ENCODE measurements around the gene NR4A2. TPM values are rescaled to one million over a fixed set of nuclear protein-coding genes. Genes with fewer than 3 reads are reported as not detected.

The NR4A2 gene
- total RNA-seq, 2 experiments from 2014 or later, result 0.59 TPM; not detected in 1

- Histone ChIP-seq H2AFZ (ENCODE audit: low read length) (no peak overlapping the region), H3K9me3 (ENCODE audit: low read length) (no peaks in the 10 kb centered on the region), H3K36me3 (ENCODE audit: insufficient read depth, low read length) (no peaks in the 10 kb centered on the region), H3K27ac (ENCODE audit: low read depth, low read length, poor library complexity, severe bottlenecking) (no peak overlapping the region), H3K4me1 (ENCODE audit: insufficient read depth, low read length, poor library complexity, severe bottlenecking) (no peaks in the 10 kb centered on the region), H3K4me3 (ENCODE audit: low read depth, low read length, poor library complexity, severe bottlenecking) (no peak overlapping the region), H3K9me2 (ENCODE audit: insufficient read depth, low read length) (no peaks in the 10 kb centered on the region), H3K4me2 (ENCODE audit: low read length) (no peak overlapping the region), H4K20me1 (ENCODE audit: insufficient read depth, low read length) (no peaks in the 10 kb centered on the region), H3K79me2 (ENCODE audit: insufficient read depth, low read depth, low read length) (no peaks in the 10 kb centered on the region)
- CTCF ChIA-PET (ENCODE audit: unreplicated experiment), result no interaction called here
- TF ChIP-seq CTCF (conservative IDR thresholded peaks at IDR 0.05; ENCODE audit: low read length), result no peak
- TF ChIP-seq EZH2phosphoT487 (IDR thresholded peaks at IDR 0.05; ENCODE audit: borderline replicate concordance, low read depth, low read length), result no peak
- BruUV-seq (replicated peaks), result no TSS peak
- intact Hi-C loops (cut with micrococcal nuclease; ENCODE audit: unreplicated experiment), result no loop called here
- POLR2A ChIA-PET, result no interaction called here
- DNase-seq (ENCODE audit: low spot score), result no peak
Observed at GRCh38 chr2:156322051-156322685, 10.4 kb downstream of the NR4A2 start.

GRCh38 chr2:156321243-156321904, 11.1 kb downstream of the NR4A2 start:
- H3K9me3 ChIP-seq (ENCODE audit: low read length), result no peaks in the 10 kb centered on the region
- no peak overlapping the region for H3K4me3 ChIP-seq (ENCODE audit: low read depth, low read length, poor library complexity, severe bottlenecking)
- H4K20me1 ChIP-seq (ENCODE audit: insufficient read depth, low read length), result no peaks in the 10 kb centered on the region
- H3K9me2 ChIP-seq (ENCODE audit: insufficient read depth, low read length), result no peaks in the 10 kb centered on the region
- no peak overlapping the region for H3K4me2 ChIP-seq (ENCODE audit: low read length)
- intact Hi-C loops (cut with micrococcal nuclease; ENCODE audit: unreplicated experiment), result no loop called here
- no peak for TF ChIP-seq EZH2phosphoT487 (IDR thresholded peaks at IDR 0.05; ENCODE audit: borderline replicate concordance, low read depth, low read length)
- TF ChIP-seq CTCF (conservative IDR thresholded peaks at IDR 0.05; ENCODE audit: low read length), result no peak
- ChIA-PET POLR2A (no interaction called here), CTCF (ENCODE audit: unreplicated experiment) (no interaction called here)
- no peaks in the 10 kb centered on the region for H3K36me3 ChIP-seq (ENCODE audit: insufficient read depth, low read length)
- no TSS peak for BruUV-seq (replicated peaks)
- no peaks in the 10 kb centered on the region for H3K79me2 ChIP-seq (ENCODE audit: insufficient read depth, low read depth, low read length)
- H3K27ac ChIP-seq (ENCODE audit: low read depth, low read length, poor library complexity, severe bottlenecking), result no peak overlapping the region
- no peak for DNase-seq (ENCODE audit: low spot score)
- H3K4me1 ChIP-seq (ENCODE audit: insufficient read depth, low read length, poor library complexity, severe bottlenecking), result no peaks in the 10 kb centered on the region
- no peak overlapping the region for H2AFZ ChIP-seq (ENCODE audit: low read length)

GRCh38 chr2:156320486-156321098, 11.9 kb downstream of the NR4A2 start:
- no peak overlapping the region for H3K4me3 ChIP-seq (ENCODE audit: low read depth, low read length, poor library complexity, severe bottlenecking)
- POLR2A ChIA-PET, result no interaction called here
- no TSS peak for BruUV-seq (replicated peaks)

More at GRCh38 chr2:156320486-156321098, 11.9 kb downstream of the NR4A2 start:
- H2AFZ ChIP-seq (ENCODE audit: low read length), result no peak overlapping the region
- no peak overlapping the region for H3K27ac ChIP-seq (ENCODE audit: low read depth, low read length, poor library complexity, severe bottlenecking)
- intact Hi-C loops (cut with micrococcal nuclease; ENCODE audit: unreplicated experiment), result no loop called here
- CTCF ChIA-PET (ENCODE audit: unreplicated experiment), result no interaction called here
- no peak for TF ChIP-seq CTCF (conservative IDR thresholded peaks at IDR 0.05; ENCODE audit: low read length)
- TF ChIP-seq EZH2phosphoT487 (IDR thresholded peaks at IDR 0.05; ENCODE audit: borderline replicate concordance, low read depth, low read length), result no peak
- H3K4me1 ChIP-seq (ENCODE audit: insufficient read depth, low read length, poor library complexity, severe bottlenecking), result no peaks in the 10 kb centered on the region
- no peak overlapping the region for H3K4me2 ChIP-seq (ENCODE audit: low read length)
- no peaks in the 10 kb centered on the region for H4K20me1 ChIP-seq (ENCODE audit: insufficient read depth, low read length)
- DNase-seq (ENCODE audit: low spot score), result no peak
- no peaks in the 10 kb centered on the region for H3K9me3 ChIP-seq (ENCODE audit: low read length)
- H3K79me2 ChIP-seq (ENCODE audit: insufficient read depth, low read depth, low read length), result no peaks in the 10 kb centered on the region
- H3K36me3 ChIP-seq (ENCODE audit: insufficient read depth, low read length), result no peaks in the 10 kb centered on the region
- no peaks in the 10 kb centered on the region for H3K9me2 ChIP-seq (ENCODE audit: insufficient read depth, low read length)
